ENCODE measurements around the gene SRGAP2C. TPM values are rescaled to one million over a fixed set of nuclear protein-coding genes. Genes with fewer than 3 reads are reported as not detected.
"Not testable (repeated sequence)": the region's sequence is repeated elsewhere in the genome, so short reads cannot be mapped to it uniquely, and the experiment has no call there.

The SRGAP2C gene
- 10 to 100 TPM; 14.7 to 17.8 TPM for total RNA-seq

- peak within 1 kb of the TSS; percentile 83 for H3K4me3 Mint-ChIP-seq
- CTCF ChIA-PET; H3K27me3 Mint-ChIP-seq; H3K4me1 Mint-ChIP-seq; H3K9me3 Mint-ChIP-seq (ENCODE audit: low read depth); intact Hi-C loops (cut with DNase I, micrococcal nuclease); H3K36me3 Mint-ChIP-seq (ENCODE audit: low read depth): not testable (repeated sequence)
- ATAC-seq: peak; percentile 87
- POLR2A ChIA-PET: interaction anchor here (0.6 kb wide), 1 partner anchor 212 kb away, joined by 6 read pairs; no protein-coding TSS in a partner anchor
- H3K27ac Mint-ChIP-seq: peak within 1 kb of the TSS; percentile 82
- DNase-seq: peak; percentile 92
Measured at GRCh38 chr1:121184290-121185127, at the start of gene SRGAP2C, which contains the start of gene FAM72B. TSS of gene SRGAP2C (plus strand) at chr1:121184975. CDS start at chr1:121187447, 2,472 bp downstream. TSS of gene FAM72B (minus strand) at chr1:121184340. CDS start at chr1:121183489, 851 bp downstream.

DNA sequence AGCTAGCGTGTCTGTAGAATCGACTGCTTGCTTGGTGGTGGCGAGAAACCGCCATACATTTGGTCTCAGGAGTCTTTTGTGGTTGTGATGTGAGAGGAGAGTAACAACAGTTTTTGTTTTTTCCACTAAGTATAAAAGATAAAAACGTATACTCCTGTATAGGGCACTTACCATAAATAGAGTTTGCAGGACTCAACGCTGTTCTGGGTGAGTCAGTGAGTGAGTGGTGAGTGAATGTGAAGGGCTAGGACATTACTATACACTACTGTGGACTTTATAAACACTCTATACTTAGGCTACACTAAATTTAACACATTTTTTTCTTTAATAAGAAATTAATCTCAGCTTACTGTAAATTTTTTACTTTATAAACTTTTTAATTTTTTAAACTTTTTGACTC, 44.4 kb upstream of the SRGAP2C start:
- H3K4me1 Mint-ChIP-seq; intact Hi-C loops (cut with DNase I, micrococcal nuclease); H3K36me3 Mint-ChIP-seq (ENCODE audit: low read depth); POLR2A ChIA-PET; ATAC-seq; H3K4me3 Mint-ChIP-seq; H3K27ac Mint-ChIP-seq; CTCF ChIA-PET; DNase-seq; H3K27me3 Mint-ChIP-seq; H3K9me3 Mint-ChIP-seq (ENCODE audit: low read depth): not testable (repeated sequence)

- H3K9me3 Mint-ChIP-seq (ENCODE audit: low read depth); intact Hi-C loops (cut with DNase I, micrococcal nuclease); CTCF ChIA-PET; H3K36me3 Mint-ChIP-seq (ENCODE audit: low read depth); H3K27me3 Mint-ChIP-seq; H3K4me1 Mint-ChIP-seq; POLR2A ChIA-PET; H3K4me3 Mint-ChIP-seq; DNase-seq; H3K27ac Mint-ChIP-seq: not testable (repeated sequence)
- ATAC-seq: peak; percentile 42
Measured at GRCh38 chr1:121148489-121149190, 36.1 kb upstream of the SRGAP2C start.

GRCh38 chr1:121151294-121151693, 33.5 kb upstream of the SRGAP2C start:
- H3K4me3 Mint-ChIP-seq; H3K27me3 Mint-ChIP-seq; H3K4me1 Mint-ChIP-seq; ATAC-seq; intact Hi-C loops (cut with DNase I, micrococcal nuclease); CTCF ChIA-PET; H3K36me3 Mint-ChIP-seq (ENCODE audit: low read depth); H3K9me3 Mint-ChIP-seq (ENCODE audit: low read depth); DNase-seq; POLR2A ChIA-PET; H3K27ac Mint-ChIP-seq: not testable (repeated sequence)

GRCh38 chr1:121152788-121153187, 32.0 kb upstream of the SRGAP2C start:
- not testable (repeated sequence) for DNase-seq

GRCh38 chr1:121154811-121155210, 30.0 kb upstream of the SRGAP2C start:
- H3K27ac Mint-ChIP-seq; CTCF ChIA-PET; H3K4me1 Mint-ChIP-seq; H3K9me3 Mint-ChIP-seq (ENCODE audit: low read depth); DNase-seq; intact Hi-C loops (cut with DNase I, micrococcal nuclease); ATAC-seq; H3K4me3 Mint-ChIP-seq; H3K27me3 Mint-ChIP-seq; H3K36me3 Mint-ChIP-seq (ENCODE audit: low read depth); POLR2A ChIA-PET: not testable (repeated sequence)

More at GRCh38 chr1:121152788-121153187, 32.0 kb upstream of the SRGAP2C start:
- H3K9me3 Mint-ChIP-seq (ENCODE audit: low read depth); POLR2A ChIA-PET; CTCF ChIA-PET; H3K36me3 Mint-ChIP-seq (ENCODE audit: low read depth); H3K27ac Mint-ChIP-seq; H3K4me1 Mint-ChIP-seq; H3K4me3 Mint-ChIP-seq; ATAC-seq; H3K27me3 Mint-ChIP-seq; intact Hi-C loops (cut with DNase I, micrococcal nuclease): not testable (repeated sequence)

GRCh38 chr1:121155671-121156358, 29.0 kb upstream of the SRGAP2C start:
- H3K4me1 Mint-ChIP-seq; H3K36me3 Mint-ChIP-seq (ENCODE audit: low read depth); POLR2A ChIA-PET; H3K4me3 Mint-ChIP-seq; CTCF ChIA-PET; H3K27me3 Mint-ChIP-seq; intact Hi-C loops (cut with DNase I, micrococcal nuclease); ATAC-seq; H3K9me3 Mint-ChIP-seq (ENCODE audit: low read depth); H3K27ac Mint-ChIP-seq; DNase-seq: not testable (repeated sequence)

GRCh38 chr1:121156958-121157603, 27.7 kb upstream of the SRGAP2C start:
- H3K4me1 Mint-ChIP-seq; H3K27me3 Mint-ChIP-seq; POLR2A ChIA-PET; DNase-seq; H3K4me3 Mint-ChIP-seq; CTCF ChIA-PET; H3K9me3 Mint-ChIP-seq (ENCODE audit: low read depth); intact Hi-C loops (cut with DNase I, micrococcal nuclease); H3K36me3 Mint-ChIP-seq (ENCODE audit: low read depth); ATAC-seq; H3K27ac Mint-ChIP-seq: not testable (repeated sequence)

DNA sequence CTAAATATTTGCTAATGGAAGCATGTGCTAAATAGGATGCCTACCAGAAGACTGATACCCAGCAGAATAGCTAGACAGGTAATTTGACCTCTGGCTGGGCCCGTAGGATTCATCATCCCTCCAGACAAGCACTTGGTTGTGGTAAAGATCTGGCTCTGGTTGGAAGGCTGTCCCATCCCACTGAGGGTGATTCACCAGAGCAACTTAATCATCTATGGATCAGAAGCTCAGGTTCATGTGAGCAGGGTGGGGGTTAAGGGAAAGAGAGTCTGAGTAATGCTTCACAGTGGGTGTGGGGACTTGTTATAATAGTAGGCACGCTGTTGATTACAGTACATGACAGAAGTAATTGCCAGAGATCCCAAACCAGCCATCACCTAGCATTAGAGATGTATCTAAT, 27.2 kb upstream of the SRGAP2C start:
- peak; percentile 65 for ATAC-seq
- H3K27me3 Mint-ChIP-seq; H3K27ac Mint-ChIP-seq; POLR2A ChIA-PET; H3K36me3 Mint-ChIP-seq (ENCODE audit: low read depth); intact Hi-C loops (cut with DNase I, micrococcal nuclease); H3K4me1 Mint-ChIP-seq; H3K4me3 Mint-ChIP-seq; CTCF ChIA-PET; H3K9me3 Mint-ChIP-seq (ENCODE audit: low read depth); DNase-seq: not testable (repeated sequence)

GRCh38 chr1:121160118-121160517, 24.7 kb upstream of the SRGAP2C start:
- H3K36me3 Mint-ChIP-seq (ENCODE audit: low read depth); intact Hi-C loops (cut with DNase I, micrococcal nuclease); H3K27me3 Mint-ChIP-seq; ATAC-seq; DNase-seq; H3K4me3 Mint-ChIP-seq; H3K27ac Mint-ChIP-seq; CTCF ChIA-PET; H3K4me1 Mint-ChIP-seq; POLR2A ChIA-PET; H3K9me3 Mint-ChIP-seq (ENCODE audit: low read depth): not testable (repeated sequence)

DNA sequence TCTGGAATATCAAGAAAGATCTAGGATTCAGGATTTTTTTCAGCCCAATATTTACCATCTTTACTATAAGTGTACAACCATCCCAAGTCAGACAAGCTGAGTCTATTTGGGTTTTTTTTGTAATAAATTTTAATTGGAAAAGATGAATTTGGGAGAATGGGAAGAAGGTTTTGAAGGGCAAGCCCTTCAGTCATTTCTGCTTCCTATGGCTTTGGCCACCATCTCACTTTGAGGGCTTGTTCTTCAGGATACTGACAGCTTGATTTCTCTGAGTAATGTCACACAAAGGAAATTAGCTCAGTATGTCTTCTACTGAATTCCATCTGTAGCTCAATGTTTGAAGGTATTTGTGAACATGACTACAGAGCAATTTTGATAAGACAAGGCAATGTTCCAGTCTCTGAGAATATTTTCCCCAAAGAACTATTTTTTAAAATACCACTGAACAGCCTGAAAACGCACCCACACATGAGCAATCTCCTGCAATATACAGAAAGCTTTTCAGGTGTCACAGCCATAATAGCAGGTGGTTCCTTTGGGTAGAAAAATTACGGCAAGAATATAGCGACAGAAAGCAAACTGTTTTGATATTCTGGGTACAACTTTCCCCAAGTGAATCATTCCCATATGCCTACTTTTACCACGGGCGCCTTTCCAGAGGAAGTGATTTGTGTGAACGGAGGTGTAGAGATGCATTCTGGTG, 23.4 kb upstream of the SRGAP2C start:
- H3K27ac Mint-ChIP-seq; POLR2A ChIA-PET; ATAC-seq; CTCF ChIA-PET; H3K36me3 Mint-ChIP-seq (ENCODE audit: low read depth); H3K4me3 Mint-ChIP-seq; intact Hi-C loops (cut with DNase I, micrococcal nuclease); DNase-seq; H3K27me3 Mint-ChIP-seq; H3K4me1 Mint-ChIP-seq; H3K9me3 Mint-ChIP-seq (ENCODE audit: low read depth): not testable (repeated sequence)

Measured in activated CD4-positive, alpha-beta T cell treated with anti-CD3 and anti-CD28 coated beads for 36 hours (primary cell).